ENCODE data around the gene IGSF6.
A peak's percentile ranks its signal among the peaks of the same experiment; 100 is the strongest.
"Not testable (repeated sequence)": the region's sequence is repeated elsewhere in the genome, so short reads cannot be mapped to it uniquely, and the experiment has no call there.

The IGSF6 gene

GRCh38 chr16:21635694-21636093 lies 16.7 kb downstream of the IGSF6 start:
- in situ Hi-C loops (cut with MboI; ENCODE audit: low pct_unique_long_range_greater_than_20kb, low sequenced_read_pairs); DNase-seq: not testable (repeated sequence)

GRCh38 chr16:21634216-21634615 lies 18.2 kb downstream of the IGSF6 start:
- no peak for DNase-seq
- in situ Hi-C loops (cut with MboI; ENCODE audit: low pct_unique_long_range_greater_than_20kb, low sequenced_read_pairs): no loop called here

GRCh38 chr16:21631951-21632575 lies 20.3 kb downstream of the IGSF6 start:
- in situ Hi-C loops (cut with MboI; ENCODE audit: low pct_unique_long_range_greater_than_20kb, low sequenced_read_pairs); DNase-seq: not testable (repeated sequence)

- in situ Hi-C loops (cut with MboI; ENCODE audit: low pct_unique_long_range_greater_than_20kb, low sequenced_read_pairs): not testable (repeated sequence)
These were observed 21.0 kb downstream of the IGSF6 start for GRCh38 chr16:21631376-21631775.

GRCh38 chr16:21630866-21631265 lies 21.5 kb downstream of the IGSF6 start:
- in situ Hi-C loops (cut with MboI; ENCODE audit: low pct_unique_long_range_greater_than_20kb, low sequenced_read_pairs): not testable (repeated sequence)

More at GRCh38 chr16:21631376-21631775, 21.0 kb downstream of the IGSF6 start:
- DNase-seq: not testable (repeated sequence)

GRCh38 chr16:21629616-21630539 lies 22.5 kb downstream of the IGSF6 start:
- DNase-seq; in situ Hi-C loops (cut with MboI; ENCODE audit: low pct_unique_long_range_greater_than_20kb, low sequenced_read_pairs): not testable (repeated sequence)

More at GRCh38 chr16:21630866-21631265, 21.5 kb downstream of the IGSF6 start:
- not testable (repeated sequence) for DNase-seq

- in situ Hi-C loops (cut with MboI; ENCODE audit: low pct_unique_long_range_greater_than_20kb, low sequenced_read_pairs): no loop called here
- no peak for DNase-seq
These were observed 23.6 kb downstream of the IGSF6 start for GRCh38 chr16:21628772-21629171.

- no peak for DNase-seq
- in situ Hi-C loops (cut with MboI; ENCODE audit: low pct_unique_long_range_greater_than_20kb, low sequenced_read_pairs): no loop called here
These were observed 24.2 kb downstream of the IGSF6 start for GRCh38 chr16:21628121-21628726.

- DNase-seq: peak; percentile 77
- in situ Hi-C loops (cut with MboI; ENCODE audit: low pct_unique_long_range_greater_than_20kb, low sequenced_read_pairs): no loop called here
These were observed 25.6 kb downstream of the IGSF6 start for GRCh38 chr16:21626659-21627277.

GRCh38 chr16:21625026-21625425 lies 27.4 kb downstream of the IGSF6 start:
- in situ Hi-C loops (cut with MboI; ENCODE audit: low pct_unique_long_range_greater_than_20kb, low sequenced_read_pairs): no loop called here
- DNase-seq: no peak

- in situ Hi-C loops (cut with MboI; ENCODE audit: low pct_unique_long_range_greater_than_20kb, low sequenced_read_pairs): no loop called here
- no peak for DNase-seq
These were observed 29.9 kb downstream of the IGSF6 start for GRCh38 chr16:21622545-21622944.

GRCh38 chr16:21620592-21620991 lies 31.8 kb downstream of the IGSF6 start:
- in situ Hi-C loops (cut with MboI; ENCODE audit: low pct_unique_long_range_greater_than_20kb, low sequenced_read_pairs): no loop called here
- DNase-seq: no peak

- in situ Hi-C loops (cut with MboI; ENCODE audit: low pct_unique_long_range_greater_than_20kb, low sequenced_read_pairs): no loop called here
- DNase-seq: no peak
These were observed 32.5 kb downstream of the IGSF6 start for GRCh38 chr16:21619765-21620425.

GRCh38 chr16:21618281-21618680 lies 34.1 kb downstream of the IGSF6 start:
- no peak for DNase-seq
- in situ Hi-C loops (cut with MboI; ENCODE audit: low pct_unique_long_range_greater_than_20kb, low sequenced_read_pairs): no loop called here

- in situ Hi-C loops (cut with MboI; ENCODE audit: low pct_unique_long_range_greater_than_20kb, low sequenced_read_pairs): no loop called here
- no peak for DNase-seq
These were observed 34.8 kb downstream of the IGSF6 start for GRCh38 chr16:21617607-21618006.

- in situ Hi-C loops (cut with MboI; ENCODE audit: low pct_unique_long_range_greater_than_20kb, low sequenced_read_pairs): no loop called here
- DNase-seq: no peak
These were observed 37.5 kb downstream of the IGSF6 start for GRCh38 chr16:21614896-21615295.

- in situ Hi-C loops (cut with MboI; ENCODE audit: low pct_unique_long_range_greater_than_20kb, low sequenced_read_pairs): no loop called here
- no peak for DNase-seq
These were observed 38.6 kb downstream of the IGSF6 start for GRCh38 chr16:21613781-21614180.

GRCh38 chr16:21613361-21613760 lies 39.0 kb downstream of the IGSF6 start:
- no peak for DNase-seq
- in situ Hi-C loops (cut with MboI; ENCODE audit: low pct_unique_long_range_greater_than_20kb, low sequenced_read_pairs): no loop called here
